EL (cell line): ENCODE measurements around the gene JDP2.

Source experiments
- DNase-seq: peaks from one replicate; pipeline ENCODE4 v3.0.0-alpha.2; 2016

JDP2 gene

GRCh38 chr14:75489480-75489837, 61.6 kb downstream of the JDP2 start:
- DNase-seq: no peak

GRCh38 chr14:75491376-75491978, 63.7 kb downstream of the JDP2 start:
- DNase-seq: no peak

GRCh38 chr14:75492832-75493591, 65.2 kb downstream of the JDP2 start:
- no peak for DNase-seq

GRCh38 chr14:75493592-75494087, 65.8 kb downstream of the JDP2 start:
- no peak for DNase-seq

GRCh38 chr14:75494896-75495295, 67.1 kb downstream of the JDP2 start:
- DNase-seq: no peak

GRCh38 chr14:75495399-75495798, 67.6 kb downstream of the JDP2 start:
- no peak for DNase-seq

- no peak for DNase-seq
These were observed 68.1 kb downstream of the JDP2 start for GRCh38 chr14:75495882-75496281.

- no peak for DNase-seq
These were observed 68.9 kb downstream of the JDP2 start for GRCh38 chr14:75496755-75497154.

GRCh38 chr14:75497191-75497590, 69.4 kb downstream of the JDP2 start:
- no peak for DNase-seq

- no peak for DNase-seq
These were observed 69.9 kb downstream of the JDP2 start for GRCh38 chr14:75497701-75498100.

- DNase-seq: no peak
These were observed 71.5 kb downstream of the JDP2 start for GRCh38 chr14:75499084-75499875.

- no peak for DNase-seq
These were observed 73.3 kb downstream of the JDP2 start for GRCh38 chr14:75501080-75501479.

- DNase-seq: no peak
These were observed 76.6 kb downstream of the JDP2 start for GRCh38 chr14:75504411-75504810.

GRCh38 chr14:75506930-75507329, 79.1 kb downstream of the JDP2 start:
- DNase-seq: no peak

- no peak for DNase-seq
These were observed 82.7 kb downstream of the JDP2 start for GRCh38 chr14:75510547-75510946.

- DNase-seq: no peak
These were observed 83.4 kb downstream of the JDP2 start for GRCh38 chr14:75511201-75511600.

GRCh38 chr14:75513911-75514672, 86.3 kb downstream of the JDP2 start:
- no peak for DNase-seq

- DNase-seq: peak; percentile 13
These were observed 87.1 kb downstream of the JDP2 start for GRCh38 chr14:75514673-75515628.

GRCh38 chr14:75515629-75515996, 87.8 kb downstream of the JDP2 start:
- no peak for DNase-seq

- no peak for DNase-seq
These were observed 90.8 kb downstream of the JDP2 start for GRCh38 chr14:75518625-75519024.

GRCh38 chr14:75519394-75519793, 91.6 kb downstream of the JDP2 start:
- no peak for DNase-seq
